Endothelial cell of umbilical vein (primary cell): Measurements from ENCODE around the gene TEX264. TPM values are rescaled to one million over a fixed set of nuclear protein-coding genes. Genes with fewer than 3 reads are reported as not detected.
A peak's percentile ranks its signal among the peaks of the same experiment; 100 is the strongest.

Source experiments
- BruUV-seq: library from RNA; stranded (reverse); fragments of 400-500 nt; replicated peaks from 2 replicates; lab custom pipeline; 2021; lab: Mats Ljungman, UMichigan
- CTCF ChIA-PET: fragments of 300-600, 350-600 bp; sonication (Branson Sonifier 250); formaldehyde crosslinking; loops from one replicate; lab custom pipeline; 2021; ENCODE audit warnings: antibody characterized with exemption, inconsistent platforms; lab: Charles Lee
- POLR2A ChIA-PET: fragments of 300-600, 350-600 bp; sonication (Branson Sonifier 250); formaldehyde crosslinking; loops from one replicate; lab custom pipeline; 2021; ENCODE audit warnings: antibody characterized with exemption, inconsistent platforms; lab: Charles Lee
- DNase-seq: peaks from one replicate; pipeline ENCODE4 v3.0.0-alpha.2; 2011; ENCODE audit warnings: low read depth, low spot score
- FAIRE-seq: peaks from 2 replicates; lab custom pipeline; 2011; peaks lifted over from hg19 to GRCh38; lab: Jason Lieb, UNC
- H2AFZ ChIP-seq: 2 replicates; pipeline ENCODE4 v1.6.0; 2012; ENCODE audit warnings: low read depth, low read length, control low read depth, inconsistent platforms
- H3K27ac ChIP-seq: 2 replicates; pipeline ENCODE4 v1.5.1; 2011; ENCODE audit warnings: low read depth, mild to moderate bottlenecking, control low read depth, low read length, moderate library complexity; ENCODE audit not compliant: insufficient read depth
- H3K27me3 ChIP-seq, 2 experiments: 2 replicates each; pipeline versions ENCODE4 v1.6.0 to v1.6.1; 2011; ENCODE audit warnings: low read length in 2 of 2, mixed read lengths in 1 of 2; ENCODE audit not compliant: control insufficient read depth in 2 of 2, insufficient read depth in 2 of 2
- H3K36me3 ChIP-seq, 2 experiments: 2 replicates in 1 of 2; 3 replicates in 1 of 2; pipeline ENCODE4 v1.5.1; 2011; ENCODE audit warnings: low read length in 2 of 2, mild to moderate bottlenecking in 1 of 2, moderate library complexity in 1 of 2; ENCODE audit not compliant: control insufficient read depth in 2 of 2, insufficient read depth in 2 of 2; ENCODE audit errors: extremely low read depth in 1 of 2
- H3K4me1 ChIP-seq: 3 replicates; pipeline ENCODE4 v1.5.1; 2011; ENCODE audit warnings: mild to moderate bottlenecking, low read length; ENCODE audit not compliant: control insufficient read depth, insufficient read depth; ENCODE audit errors: extremely low read depth
- H3K4me2 ChIP-seq: 2 replicates; pipeline ENCODE4 v1.6.1; 2011; ENCODE audit warnings: low read length, control low read depth, mixed read lengths; ENCODE audit not compliant: insufficient read depth
- H3K4me3 ChIP-seq, 3 experiments: fragments of 200-600 bp in 1 of 3; sonication (generic), shearing (Covaris generic) in 1 of 3; replicated peaks in 1 of 3; 2 replicates each; pipeline ENCODE4 v1.5.1; 2011 to 2016; ENCODE audit warnings: control low read depth in 3 of 3, low read length in 3 of 3, mild to moderate bottlenecking in 2 of 3, inconsistent platforms in 1 of 3, low read depth in 1 of 3, moderate library complexity in 1 of 3; ENCODE audit not compliant: insufficient read depth in 1 of 3
- H3K79me2 ChIP-seq: 2 replicates; pipeline ENCODE4 v1.6.0; 2012; ENCODE audit warnings: low read length, inconsistent platforms; ENCODE audit not compliant: control insufficient read depth, insufficient read depth
- H3K9ac ChIP-seq: replicated peaks from 2 replicates; pipeline ENCODE3; 2011; ENCODE audit warnings: low read length, control low read depth; ENCODE audit not compliant: insufficient read depth; ENCODE audit errors: extremely low read depth
- H3K9me1 ChIP-seq: replicated peaks from 3 replicates; pipeline ENCODE4 v1.6.0; 2011; ENCODE audit warnings: mild to moderate bottlenecking, low read length; ENCODE audit not compliant: control insufficient read depth, insufficient read depth; ENCODE audit errors: extremely low read depth
- H3K9me3 ChIP-seq: replicated peaks from 2 replicates; pipeline ENCODE4 v1.5.1; 2012; ENCODE audit warnings: low read length, inconsistent platforms; ENCODE audit not compliant: control insufficient read depth, insufficient read depth
- H4K20me1 ChIP-seq: replicated peaks from 2 replicates; pipeline ENCODE3; 2011; ENCODE audit warnings: mild to moderate bottlenecking, low read length; ENCODE audit not compliant: control insufficient read depth, insufficient read depth; ENCODE audit errors: extremely low read depth
- EZH2 ChIP-seq: IDR thresholded peaks from 2 replicates; pipeline ENCODE4 v1.6.1; 2012; ENCODE audit warnings: borderline replicate concordance, low read depth, mild to moderate bottlenecking, moderate library complexity, low read length, inconsistent platforms; ENCODE audit not compliant: severe bottlenecking
- FOS ChIP-seq: IDR thresholded peaks from 2 replicates; pipeline ENCODE4 v1.6.1; 2011; ENCODE audit warnings: mild to moderate bottlenecking, low read length, moderate library complexity, borderline replicate concordance; ENCODE audit not compliant: insufficient read depth
- GATA2 ChIP-seq: IDR thresholded peaks from 2 replicates; pipeline ENCODE4 v1.7.0; 2011; ENCODE audit warnings: low read depth, mild to moderate bottlenecking, moderate library complexity, mixed read lengths, low read length; ENCODE audit not compliant: insufficient read length, insufficient read depth
- JUN ChIP-seq: IDR thresholded peaks from 2 replicates; pipeline ENCODE4 v1.6.1; 2011; ENCODE audit warnings: borderline replicate concordance, low read depth; ENCODE audit not compliant: insufficient read length, insufficient read depth
- MAX ChIP-seq: IDR thresholded peaks from 2 replicates; pipeline ENCODE4 v1.6.1; 2011; ENCODE audit not compliant: insufficient read depth, insufficient read length
- MYC ChIP-seq: IDR thresholded peaks from one replicate; pipeline ENCODE4 v1.6.1; 2011; ENCODE audit warnings: mild to moderate bottlenecking, low read depth, low read length
- POLR2A ChIP-seq: IDR thresholded peaks from 2 replicates; pipeline ENCODE4 v1.6.1; 2012; ENCODE audit warnings: low read depth, mild to moderate bottlenecking, control low read depth, low read length
- POLR2AphosphoS5 ChIP-seq: IDR thresholded peaks from 2 replicates; pipeline ENCODE4 v1.6.1; 2012; ENCODE audit warnings: low read depth, mild to moderate bottlenecking, control low read depth, low read length, moderate library complexity; ENCODE audit not compliant: insufficient read depth
- dilution Hi-C: fragments of 300-500 bp; cut with MboI; formaldehyde crosslinking; loops from one replicate; pipeline ENCODE4 v1.15.0; 2019; ENCODE audit warnings: low sequenced_read_pairs; ENCODE audit not compliant: extremely low pct_ligation_motif_present
- intact Hi-C: fragments of 100-400 bp; cut with micrococcal nuclease; formaldehyde crosslinking; loops from one replicate; pipeline ENCODE4 v1.10.0; 2022
- polyA plus RNA-seq, 4 experiments: library from polyadenylated mRNA; depleted of rRNA in 3 of 4; stranded (reverse) in 3 of 4; unstranded in 1 of 4; fragments of >200 nt; gene quantifications; 2 replicates each; pipeline versions ENCODE4 v1.2.1 to v1.2.3, GENCODE V29; 2011 to 2012; ENCODE audit warnings: missing spikeins in 1 of 4
- total RNA-seq: library from RNA; stranded (reverse); gene quantifications from 2 replicates; pipeline ENCODE4 v1.2.3, GENCODE V29; 2021
- TF ChIP-seq, protein P1 (sequence below), 2 donors: IDR thresholded peaks; 1 replicate in 1 of 2; 2 replicates in 1 of 2; pipeline ENCODE4 v1.5.1; 2011; ENCODE audit warnings: low read length in 2 of 2, mild to moderate bottlenecking in 2 of 2, moderate library complexity in 2 of 2, control low read depth in 1 of 2, inconsistent platforms in 1 of 2, low read depth in 1 of 2; ENCODE audit not compliant: insufficient read depth in 1 of 2; ENCODE audit errors: extremely low read depth in 1 of 2

TEX264 gene
- total and polyA plus RNA-seq, 2 donors (not counting 3 experiments of a cell fraction or from before 2014, with no cell fraction given), result 29.0 to 89.7 TPM

DNA sequence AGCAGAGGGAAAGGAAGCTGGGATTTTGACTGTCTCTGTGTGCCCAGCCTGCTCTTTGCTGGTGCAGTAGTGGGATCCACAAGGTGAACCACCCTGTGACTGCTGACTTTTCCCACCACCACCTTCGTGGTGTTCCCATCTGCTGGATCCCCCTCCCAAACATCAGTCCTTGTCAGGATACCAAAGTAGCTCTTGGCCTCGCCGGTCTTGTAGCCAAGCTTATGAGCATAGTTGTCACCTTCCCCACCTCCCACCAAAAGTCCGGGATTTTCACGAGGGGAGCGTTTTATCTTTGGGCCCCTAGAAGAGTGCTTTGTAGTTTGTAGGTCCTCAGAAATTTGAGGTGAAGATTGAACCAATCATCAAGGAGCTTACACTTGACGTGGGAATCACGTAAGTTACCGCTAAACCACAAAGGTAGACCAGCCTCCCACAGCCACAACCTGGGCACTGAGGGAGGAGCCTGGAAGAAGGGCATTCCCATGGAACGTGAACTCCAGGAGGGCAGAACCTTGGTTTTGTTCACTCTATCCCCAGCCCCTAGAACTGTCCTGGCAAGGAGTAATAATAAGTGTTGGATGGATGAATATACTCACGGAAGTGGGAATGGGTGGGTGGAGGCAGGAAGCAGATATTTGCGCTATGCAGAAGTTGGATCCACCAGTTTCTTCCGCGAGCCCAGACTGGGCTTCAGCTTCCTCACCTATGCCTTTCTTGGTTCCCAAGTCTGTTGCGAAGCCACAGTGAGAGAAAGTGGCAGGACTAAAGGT is 814 bp upstream of the TEX264 start:
- dilution Hi-C loops, result no loop called here
- ChIA-PET CTCF (interaction anchor here (0.8 to 6.4 kb wide), 20 partner anchors 8 to 1101 kb away, joined by 3 to 230 read pairs (median 5); partner anchors contain the start of genes DCAF1, GRM2, HEMK1 and MAPKAPK3), POLR2A (interaction anchor here (1.7 kb wide), 1 partner anchor 171 kb away, joined by 9 read pairs; the partner anchor contains the start of gene DCAF1)
- no TSS peak for BruUV-seq
- H2AFZ ChIP-seq, result no peak overlapping the region
- peak overlapping the region; percentile 88 for H3K4me2 ChIP-seq
- H3K4me3 ChIP-seq, result peak overlapping the region in 2 of 3 experiments; percentile 72 to 88
- peaks cover 12% of the 10 kb centered on the region for H3K4me1 ChIP-seq
- DNase-seq, result no peak
- no peaks in the 10 kb centered on the region for H3K9me1 ChIP-seq
- no peaks in the 10 kb centered on the region for H3K27me3 ChIP-seq
- H3K79me2 ChIP-seq, result no peaks in the 10 kb centered on the region
- FAIRE-seq, result peak; percentile 73
- no peak overlapping the region for H3K27ac ChIP-seq
- peak overlapping the region; percentile 79 for H3K9ac ChIP-seq
- intact Hi-C loops, result loop anchor here (10.0 kb wide), 1 partner anchor 1055 kb away; the partner anchor contains the start of genes CISH and MAPKAPK3
- H3K9me3 ChIP-seq, result no peaks in the 10 kb centered on the region
- TF ChIP-seq MAX (no peak), MYC (no peak), JUN (no peak), POLR2A (no peak), FOS (no peak), POLR2AphosphoS5 (no peak), EZH2 (no peak), GATA2 (no peak)
- TF ChIP-seq, protein P1, sequence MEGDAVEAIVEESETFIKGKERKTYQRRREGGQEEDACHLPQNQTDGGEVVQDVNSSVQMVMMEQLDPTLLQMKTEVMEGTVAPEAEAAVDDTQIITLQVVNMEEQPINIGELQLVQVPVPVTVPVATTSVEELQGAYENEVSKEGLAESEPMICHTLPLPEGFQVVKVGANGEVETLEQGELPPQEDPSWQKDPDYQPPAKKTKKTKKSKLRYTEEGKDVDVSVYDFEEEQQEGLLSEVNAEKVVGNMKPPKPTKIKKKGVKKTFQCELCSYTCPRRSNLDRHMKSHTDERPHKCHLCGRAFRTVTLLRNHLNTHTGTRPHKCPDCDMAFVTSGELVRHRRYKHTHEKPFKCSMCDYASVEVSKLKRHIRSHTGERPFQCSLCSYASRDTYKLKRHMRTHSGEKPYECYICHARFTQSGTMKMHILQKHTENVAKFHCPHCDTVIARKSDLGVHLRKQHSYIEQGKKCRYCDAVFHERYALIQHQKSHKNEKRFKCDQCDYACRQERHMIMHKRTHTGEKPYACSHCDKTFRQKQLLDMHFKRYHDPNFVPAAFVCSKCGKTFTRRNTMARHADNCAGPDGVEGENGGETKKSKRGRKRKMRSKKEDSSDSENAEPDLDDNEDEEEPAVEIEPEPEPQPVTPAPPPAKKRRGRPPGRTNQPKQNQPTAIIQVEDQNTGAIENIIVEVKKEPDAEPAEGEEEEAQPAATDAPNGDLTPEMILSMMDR (IDR thresholded peaks at IDR 0.05; ENCODE audit: extremely low read depth in 1 of 2, insufficient read depth in 1 of 2, low read depth in 1 of 2, low read length in 2 of 2), result no peak
- no peaks in the 10 kb centered on the region for H4K20me1 ChIP-seq
- peaks cover 0 to 3% of the 10 kb centered on the region in 2 experiments for H3K36me3 ChIP-seq
